Neural cell (in vitro differentiated cells): ENCODE results near the gene QKI.

Experiments
- CTCF ChIP-seq: fragments of 450-650 bp; IDR thresholded peaks from 2 replicates; pipeline ENCODE4 v1.5.1; 2014; ENCODE audit warnings: antibody characterized with exemption, mild to moderate bottlenecking, moderate library complexity; ENCODE audit not compliant: poor library complexity, severe bottlenecking
- EP300 ChIP-seq: fragments of 450-650 bp; conservative IDR thresholded peaks from 2 replicates; pipeline ENCODE4 v1.6.1; 2014; ENCODE audit warnings: antibody characterized with exemption, mild to moderate bottlenecking, moderate library complexity; ENCODE audit not compliant: poor library complexity, severe bottlenecking
- EZH2 ChIP-seq: fragments of 200-600, 300-800 bp; shearing (Covaris generic), sonication (generic); IDR thresholded peaks from 2 replicates; pipeline ENCODE4 v1.6.1; 2014; ENCODE audit warnings: antibody characterized with exemption, low read length, borderline replicate concordance, mild to moderate bottlenecking; ENCODE audit not compliant: insufficient read depth, poor library complexity, severe bottlenecking
- MXI1 ChIP-seq: fragments of 450-650 bp; conservative IDR thresholded peaks from 2 replicates; pipeline ENCODE4 v1.6.1; 2014; ENCODE audit warnings: antibody characterized with exemption, mild to moderate bottlenecking; ENCODE audit not compliant: poor library complexity, severe bottlenecking
- POLR2AphosphoS5 ChIP-seq: IDR thresholded peaks from 2 replicates; pipeline ENCODE4 v1.6.1; 2012
- RAD21 ChIP-seq: fragments of 450-650 bp; conservative IDR thresholded peaks from 2 replicates; pipeline ENCODE4 v1.6.1; 2014; ENCODE audit warnings: antibody characterized with exemption, mild to moderate bottlenecking, moderate library complexity
- REST ChIP-seq: IDR thresholded peaks from 2 replicates; pipeline ENCODE4 v1.6.1; 2012; ENCODE audit warnings: borderline replicate concordance
- SMC3 ChIP-seq: fragments of 450-650 bp; conservative IDR thresholded peaks from 2 replicates; pipeline ENCODE4 v1.6.1; 2014; ENCODE audit warnings: antibody characterized with exemption, mild to moderate bottlenecking, moderate library complexity; ENCODE audit not compliant: poor library complexity
- TAF1 ChIP-seq: IDR thresholded peaks from 2 replicates; pipeline ENCODE4 v1.6.1; 2012; ENCODE audit warnings: low read depth

DNA sequence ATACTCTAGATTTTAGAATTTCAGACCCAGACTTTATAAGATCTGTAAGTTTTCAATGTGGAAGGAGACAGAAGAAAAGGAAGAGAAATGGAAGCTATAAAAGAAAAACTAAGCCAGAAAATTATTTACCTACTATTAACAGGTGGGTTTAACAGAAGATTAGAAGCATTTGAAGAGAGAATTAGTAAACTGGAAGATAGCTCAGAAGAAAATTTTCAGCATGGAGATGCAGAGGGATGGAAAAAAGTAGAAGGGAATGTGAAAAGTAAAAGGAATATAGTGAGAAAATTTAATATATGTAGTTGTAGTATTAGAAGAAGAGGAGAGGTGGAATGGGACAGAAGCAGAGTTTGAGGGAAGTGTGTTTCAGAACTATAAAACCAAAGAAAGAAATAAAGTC, 56.1 kb downstream of the QKI start:
- no peak for TF ChIP-seq EP300
- no peak for TF ChIP-seq CTCF
- no peak for TF ChIP-seq SMC3
- no peak for TF ChIP-seq POLR2AphosphoS5
- no peak for TF ChIP-seq REST
- TF ChIP-seq MXI1, result no peak
- TF ChIP-seq EZH2, result no peak
- TF ChIP-seq TAF1, result no peak
- TF ChIP-seq RAD21, result no peak
